K562 (cell line): Measurements from ENCODE around the gene WNT7B.

Experiments used
- NCOA2 ChIP-seq, 2 experiments: fragments of 450-650 bp; IDR thresholded peaks; 2 replicates each; pipeline ENCODE4 v1.6.1; 2018; ENCODE audit warnings: mild to moderate bottlenecking in 2 of 2, moderate library complexity in 1 of 2; ENCODE audit not compliant: partially characterized antibody in 2 of 2
- TF ChIP-seq, protein P1 (sequence below): IDR thresholded peaks from 3 replicates; pipeline ENCODE4 v1.6.1; 2011; ENCODE audit warnings: borderline replicate concordance, mild to moderate bottlenecking, moderate library complexity; ENCODE audit not compliant: insufficient read length; ENCODE audit errors: extremely low read depth
- TF ChIP-seq, protein P2 (sequence below): fragments of 450-650 bp; IDR thresholded peaks from 2 replicates; pipeline ENCODE4 v1.6.1; 2016

DNA sequence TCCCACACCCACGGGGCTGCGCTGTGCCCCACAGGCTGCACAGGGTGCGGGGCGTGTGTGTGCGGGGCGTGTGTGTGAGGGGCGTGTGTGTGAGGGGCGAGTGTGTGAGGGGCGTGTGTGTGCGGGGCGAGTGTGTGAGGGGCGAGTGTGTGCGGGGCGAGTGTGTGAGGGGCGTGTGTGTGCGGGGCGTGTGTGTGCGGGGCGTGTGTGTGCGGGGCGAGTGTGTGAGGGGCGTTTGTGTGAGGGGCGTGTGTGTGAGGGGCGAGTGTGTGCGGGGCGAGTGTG lies 86.7 kb downstream of the WNT7B start:
- TF ChIP-seq, protein P1, sequence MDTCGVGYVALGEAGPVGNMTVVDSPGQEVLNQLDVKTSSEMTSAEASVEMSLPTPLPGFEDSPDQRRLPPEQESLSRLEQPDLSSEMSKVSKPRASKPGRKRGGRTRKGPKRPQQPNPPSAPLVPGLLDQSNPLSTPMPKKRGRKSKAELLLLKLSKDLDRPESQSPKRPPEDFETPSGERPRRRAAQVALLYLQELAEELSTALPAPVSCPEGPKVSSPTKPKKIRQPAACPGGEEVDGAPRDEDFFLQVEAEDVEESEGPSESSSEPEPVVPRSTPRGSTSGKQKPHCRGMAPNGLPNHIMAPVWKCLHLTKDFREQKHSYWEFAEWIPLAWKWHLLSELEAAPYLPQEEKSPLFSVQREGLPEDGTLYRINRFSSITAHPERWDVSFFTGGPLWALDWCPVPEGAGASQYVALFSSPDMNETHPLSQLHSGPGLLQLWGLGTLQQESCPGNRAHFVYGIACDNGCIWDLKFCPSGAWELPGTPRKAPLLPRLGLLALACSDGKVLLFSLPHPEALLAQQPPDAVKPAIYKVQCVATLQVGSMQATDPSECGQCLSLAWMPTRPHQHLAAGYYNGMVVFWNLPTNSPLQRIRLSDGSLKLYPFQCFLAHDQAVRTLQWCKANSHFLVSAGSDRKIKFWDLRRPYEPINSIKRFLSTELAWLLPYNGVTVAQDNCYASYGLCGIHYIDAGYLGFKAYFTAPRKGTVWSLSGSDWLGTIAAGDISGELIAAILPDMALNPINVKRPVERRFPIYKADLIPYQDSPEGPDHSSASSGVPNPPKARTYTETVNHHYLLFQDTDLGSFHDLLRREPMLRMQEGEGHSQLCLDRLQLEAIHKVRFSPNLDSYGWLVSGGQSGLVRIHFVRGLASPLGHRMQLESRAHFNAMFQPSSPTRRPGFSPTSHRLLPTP: no peak
- TF ChIP-seq NCOA2 (IDR thresholded peaks at IDR 0.05; ENCODE audit: partially characterized antibody in 2 of 2): no peak
- TF ChIP-seq, protein P2, sequence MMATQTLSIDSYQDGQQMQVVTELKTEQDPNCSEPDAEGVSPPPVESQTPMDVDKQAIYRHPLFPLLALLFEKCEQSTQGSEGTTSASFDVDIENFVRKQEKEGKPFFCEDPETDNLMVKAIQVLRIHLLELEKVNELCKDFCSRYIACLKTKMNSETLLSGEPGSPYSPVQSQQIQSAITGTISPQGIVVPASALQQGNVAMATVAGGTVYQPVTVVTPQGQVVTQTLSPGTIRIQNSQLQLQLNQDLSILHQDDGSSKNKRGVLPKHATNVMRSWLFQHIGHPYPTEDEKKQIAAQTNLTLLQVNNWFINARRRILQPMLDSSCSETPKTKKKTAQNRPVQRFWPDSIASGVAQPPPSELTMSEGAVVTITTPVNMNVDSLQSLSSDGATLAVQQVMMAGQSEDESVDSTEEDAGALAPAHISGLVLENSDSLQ: no peak
